HG02852 (cell line): ENCODE measurements around the gene AKR1C4.
"Not testable (repeated sequence)": the region's sequence is repeated elsewhere in the genome, so short reads cannot be mapped to it uniquely, and the experiment has no call there.

Experiments used
- ATAC-seq: cut with Tn5 transposase; IDR thresholded peaks from one replicate; pipeline ENCODE4 v1.9.1; 2021; ENCODE audit warnings: mild to moderate bottlenecking, moderate library complexity; ENCODE audit not compliant: unreplicated experiment

AKR1C4 gene

GRCh38 chr10:5196702-5197113 lies at the start of gene AKR1C4:
AKR1C4 (plus strand) TSS chr10:5196837; CDS start chr10:5196868, 31 bp downstream.
- no peak for ATAC-seq

GRCh38 chr10:5146920-5147254 lies 49.8 kb upstream of the AKR1C4 start:
- no peak for ATAC-seq

- ATAC-seq: no peak
Observed at GRCh38 chr10:5147255-5147980, 49.2 kb upstream of the AKR1C4 start.

- no peak for ATAC-seq
Observed at GRCh38 chr10:5147981-5148677, 48.5 kb upstream of the AKR1C4 start.

- ATAC-seq: no peak
Observed at GRCh38 chr10:5148678-5149032, 48.0 kb upstream of the AKR1C4 start.

- ATAC-seq: no peak
Observed at GRCh38 chr10:5151076-5151475, 45.6 kb upstream of the AKR1C4 start.

- no peak for ATAC-seq
Observed at GRCh38 chr10:5155951-5156350, 40.7 kb upstream of the AKR1C4 start.

- no peak for ATAC-seq
Observed at GRCh38 chr10:5157501-5157900, 39.1 kb upstream of the AKR1C4 start.

GRCh38 chr10:5159126-5159525 lies 37.5 kb upstream of the AKR1C4 start:
- ATAC-seq: no peak

- ATAC-seq: no peak
Observed at GRCh38 chr10:5163487-5163886, 33.1 kb upstream of the AKR1C4 start.

- no peak for ATAC-seq
Observed at GRCh38 chr10:5165738-5166137, 30.9 kb upstream of the AKR1C4 start.

- ATAC-seq: no peak
Observed at GRCh38 chr10:5168897-5169420, 27.7 kb upstream of the AKR1C4 start.

GRCh38 chr10:5175581-5175980 lies 21.1 kb upstream of the AKR1C4 start:
- not testable (repeated sequence) for ATAC-seq

GRCh38 chr10:5180503-5180902 lies 16.1 kb upstream of the AKR1C4 start:
- ATAC-seq: not testable (repeated sequence)

GRCh38 chr10:5183923-5184322 lies 12.7 kb upstream of the AKR1C4 start:
- no peak for ATAC-seq

- ATAC-seq: no peak
Observed at GRCh38 chr10:5184987-5185775, 11.5 kb upstream of the AKR1C4 start, which contains the start of gene AKR1C8. AKR1C8 (minus strand) TSS chr10:5185150; CDS start chr10:5185104, 46 bp downstream.

- no peak for ATAC-seq
Observed at GRCh38 chr10:5187867-5188266, 8.8 kb upstream of the AKR1C4 start.

- ATAC-seq: no peak
Observed at GRCh38 chr10:5188358-5188757, 8.3 kb upstream of the AKR1C4 start.

GRCh38 chr10:5194431-5194830 lies 2.2 kb upstream of the AKR1C4 start:
- ATAC-seq: no peak

- ATAC-seq: no peak
Observed at GRCh38 chr10:5195727-5196374, 786 bp upstream of the AKR1C4 start.

- ATAC-seq: no peak
Observed at GRCh38 chr10:5198386-5198785, 1.7 kb downstream of the AKR1C4 start.
